ENCODE results near the gene SPDYE3.
"Not testable (repeated sequence)": the region's sequence is repeated elsewhere in the genome, so short reads cannot be mapped to it uniquely, and the experiment has no call there.

The SPDYE3 gene

DNA sequence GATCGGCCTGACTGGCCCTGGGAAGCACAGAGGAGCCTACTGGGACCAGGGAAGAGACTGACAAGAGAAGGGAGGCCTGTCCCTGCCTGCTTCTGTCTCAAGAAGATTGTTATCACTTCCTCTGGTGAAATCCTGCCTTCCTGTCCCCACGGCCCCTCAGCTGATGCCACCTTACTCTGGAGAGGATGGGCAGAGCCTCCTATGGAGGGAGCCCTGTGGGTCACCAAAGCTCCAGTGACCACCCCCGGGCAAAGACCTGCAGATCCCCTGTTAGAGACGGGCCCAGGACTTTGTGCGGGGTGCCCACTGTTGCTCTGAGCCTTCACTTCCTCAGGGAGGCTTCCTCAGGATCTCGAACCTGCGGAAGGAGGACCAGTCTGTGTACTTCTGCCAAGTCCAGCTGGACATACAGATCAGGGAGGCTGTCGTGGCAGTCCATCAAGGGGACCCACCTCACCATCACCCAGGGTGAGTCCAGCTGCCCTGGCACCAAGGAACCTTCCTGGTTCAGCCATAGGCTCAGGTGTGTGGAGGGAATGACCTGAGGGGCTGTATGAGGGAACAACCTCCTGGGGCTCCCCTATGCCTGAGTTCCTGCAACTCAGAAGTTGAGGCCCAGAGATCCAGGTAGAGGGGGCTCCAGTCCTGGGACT is 49.0 kb downstream of the SPDYE3 start:
- no peak for DNase-seq (ENCODE audit: low read depth in 2 of 2)
- TF ChIP-seq, protein P1, sequence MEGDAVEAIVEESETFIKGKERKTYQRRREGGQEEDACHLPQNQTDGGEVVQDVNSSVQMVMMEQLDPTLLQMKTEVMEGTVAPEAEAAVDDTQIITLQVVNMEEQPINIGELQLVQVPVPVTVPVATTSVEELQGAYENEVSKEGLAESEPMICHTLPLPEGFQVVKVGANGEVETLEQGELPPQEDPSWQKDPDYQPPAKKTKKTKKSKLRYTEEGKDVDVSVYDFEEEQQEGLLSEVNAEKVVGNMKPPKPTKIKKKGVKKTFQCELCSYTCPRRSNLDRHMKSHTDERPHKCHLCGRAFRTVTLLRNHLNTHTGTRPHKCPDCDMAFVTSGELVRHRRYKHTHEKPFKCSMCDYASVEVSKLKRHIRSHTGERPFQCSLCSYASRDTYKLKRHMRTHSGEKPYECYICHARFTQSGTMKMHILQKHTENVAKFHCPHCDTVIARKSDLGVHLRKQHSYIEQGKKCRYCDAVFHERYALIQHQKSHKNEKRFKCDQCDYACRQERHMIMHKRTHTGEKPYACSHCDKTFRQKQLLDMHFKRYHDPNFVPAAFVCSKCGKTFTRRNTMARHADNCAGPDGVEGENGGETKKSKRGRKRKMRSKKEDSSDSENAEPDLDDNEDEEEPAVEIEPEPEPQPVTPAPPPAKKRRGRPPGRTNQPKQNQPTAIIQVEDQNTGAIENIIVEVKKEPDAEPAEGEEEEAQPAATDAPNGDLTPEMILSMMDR (IDR thresholded peaks at IDR 0.05; ENCODE audit: low read depth, low read length): no peak
- no peak overlapping the region for H3K4me3 ChIP-seq (replicated peaks in 1 of 2; ENCODE audit: low read depth in 2 of 2, low read length in 2 of 2)

DNA sequence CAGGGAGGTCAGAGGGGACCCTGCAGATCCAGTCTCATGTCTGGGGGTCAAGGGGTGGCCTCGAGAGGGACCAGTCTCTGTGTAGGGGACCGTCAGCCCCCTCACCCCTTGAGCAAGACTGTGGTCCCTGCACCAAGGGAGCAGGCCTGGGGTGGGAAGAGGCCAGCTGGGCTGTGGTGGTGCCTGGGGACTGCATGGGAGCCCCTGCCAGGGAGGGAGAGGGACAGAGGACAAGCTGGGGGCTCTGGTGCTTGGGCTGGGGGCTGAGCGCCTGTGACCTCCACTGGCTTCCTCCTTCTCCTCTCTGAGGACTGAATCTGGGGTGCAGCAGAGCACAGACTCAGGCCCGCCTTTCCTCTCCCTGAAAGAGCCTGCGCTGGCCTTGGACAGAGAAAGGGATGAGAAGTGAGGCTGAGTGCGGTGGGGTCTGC is 49.6 kb downstream of the SPDYE3 start:
- DNase-seq (ENCODE audit: low read depth in 2 of 2): no peak
- TF ChIP-seq, protein P1 (IDR thresholded peaks at IDR 0.05; ENCODE audit: low read depth, low read length): no peak
- no peak overlapping the region for H3K4me3 ChIP-seq (replicated peaks in 1 of 2; ENCODE audit: low read depth in 2 of 2, low read length in 2 of 2)

DNA sequence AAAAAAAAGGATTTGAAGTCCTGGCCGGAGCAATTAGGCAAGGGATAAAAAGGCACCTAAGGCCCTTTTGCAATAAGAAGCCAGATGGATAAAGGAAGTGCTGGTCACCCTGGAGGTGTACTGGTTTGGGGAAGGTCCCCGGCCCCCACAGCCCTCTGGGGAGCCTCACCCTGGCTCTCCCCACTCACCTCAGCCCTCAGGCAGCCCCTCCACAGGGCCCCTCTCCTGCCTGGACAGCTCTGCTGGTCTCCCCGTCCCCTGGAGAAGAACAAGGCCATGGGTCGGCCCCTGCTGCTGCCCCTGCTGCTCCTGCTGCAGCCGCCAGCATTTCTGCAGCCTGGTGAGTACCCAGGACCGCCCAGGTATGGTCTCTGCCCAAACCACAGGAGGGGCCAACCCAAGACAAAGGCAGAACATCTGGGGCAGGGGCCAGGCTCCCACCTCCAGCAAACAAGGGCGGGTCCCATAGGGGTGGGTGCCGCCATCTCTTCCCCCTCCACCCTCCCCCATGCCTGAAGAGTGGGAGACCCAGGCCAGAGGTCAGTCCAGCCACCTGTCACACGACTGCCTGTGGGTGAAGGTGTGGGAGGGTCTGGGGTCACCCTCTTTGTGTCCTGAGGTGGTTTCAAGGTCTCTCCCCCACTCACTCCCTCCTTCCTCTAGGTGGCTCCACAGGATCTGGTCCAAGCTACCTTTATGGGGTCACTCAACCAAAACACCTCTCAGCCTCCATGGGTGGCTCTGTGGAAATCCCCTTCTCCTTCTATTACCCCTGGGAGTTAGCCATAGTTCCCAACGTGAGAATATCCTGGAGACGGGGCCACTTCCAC is 50.7 kb downstream of the SPDYE3 start, which contains the start of gene PILRB:
TSS of gene PILRB (plus strand) at position 91 of the 830 bp plus-strand sequence. CDS start at position 277, 186 bp downstream.
- TF ChIP-seq, protein P1 (IDR thresholded peaks at IDR 0.05; ENCODE audit: low read depth, low read length): peak; percentile 12
- DNase-seq (ENCODE audit: low read depth in 2 of 2): no peak
- no peak within 1 kb of the TSS for H3K4me3 ChIP-seq (replicated peaks in 1 of 2; ENCODE audit: low read depth in 2 of 2, low read length in 2 of 2)

DNA sequence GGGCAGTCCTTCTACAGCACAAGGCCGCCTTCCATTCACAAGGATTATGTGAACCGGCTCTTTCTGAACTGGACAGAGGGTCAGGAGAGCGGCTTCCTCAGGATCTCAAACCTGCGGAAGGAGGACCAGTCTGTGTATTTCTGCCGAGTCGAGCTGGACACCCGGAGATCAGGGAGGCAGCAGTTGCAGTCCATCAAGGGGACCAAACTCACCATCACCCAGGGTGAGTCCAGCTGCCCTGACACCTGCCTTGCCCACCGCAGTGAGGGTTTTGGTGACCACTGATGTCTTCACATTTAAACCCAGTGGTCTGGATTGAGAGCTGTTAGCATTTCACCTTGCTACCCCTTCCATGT is 51.3 kb downstream of the SPDYE3 start:
- no peak overlapping the region for H3K4me3 ChIP-seq (replicated peaks in 1 of 2; ENCODE audit: low read depth in 2 of 2, low read length in 2 of 2)
- TF ChIP-seq, protein P1 (IDR thresholded peaks at IDR 0.05; ENCODE audit: low read depth, low read length): no peak
- no peak for DNase-seq (ENCODE audit: low read depth in 2 of 2)

DNA sequence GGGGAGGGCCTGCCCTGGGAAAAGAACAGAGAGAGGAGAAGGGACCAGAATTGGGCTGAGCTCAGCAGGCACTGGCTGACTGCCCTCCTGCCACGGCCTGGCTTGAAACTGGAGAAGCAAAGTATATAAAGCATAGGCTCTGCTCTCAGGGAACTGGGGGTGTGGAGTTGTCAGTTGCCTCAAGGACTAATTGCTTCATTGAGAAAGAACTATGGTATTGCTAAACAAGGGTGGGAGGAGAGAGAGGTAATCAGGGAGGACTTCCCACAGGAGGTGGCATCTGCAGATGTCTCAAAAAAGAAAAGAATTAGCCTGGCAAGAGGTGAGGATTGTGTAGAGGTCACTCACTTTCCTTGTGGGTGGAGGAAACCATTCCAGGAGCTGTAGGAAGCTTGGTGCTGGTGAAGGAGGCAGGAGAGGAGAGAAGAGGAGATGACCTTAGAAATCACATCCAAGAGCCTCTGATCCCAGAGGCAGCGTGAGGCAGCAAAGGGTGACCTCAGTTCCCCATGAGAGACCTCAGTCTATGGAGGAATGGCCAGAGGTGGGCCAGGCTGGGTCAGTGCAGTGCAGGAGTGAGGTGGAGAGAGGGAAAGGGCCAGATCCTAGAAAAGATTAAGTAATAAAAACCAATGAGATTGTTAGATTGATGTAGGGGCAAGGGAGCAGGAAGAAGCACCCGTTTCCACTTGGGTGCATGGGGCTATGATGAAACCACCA is 52.8 kb downstream of the SPDYE3 start:
- no peak overlapping the region for H3K4me3 ChIP-seq (replicated peaks in 1 of 2; ENCODE audit: low read depth in 2 of 2, low read length in 2 of 2)
- no peak for DNase-seq (ENCODE audit: low read depth in 2 of 2)
- TF ChIP-seq, protein P1 (IDR thresholded peaks at IDR 0.05; ENCODE audit: low read depth, low read length): no peak

DNA sequence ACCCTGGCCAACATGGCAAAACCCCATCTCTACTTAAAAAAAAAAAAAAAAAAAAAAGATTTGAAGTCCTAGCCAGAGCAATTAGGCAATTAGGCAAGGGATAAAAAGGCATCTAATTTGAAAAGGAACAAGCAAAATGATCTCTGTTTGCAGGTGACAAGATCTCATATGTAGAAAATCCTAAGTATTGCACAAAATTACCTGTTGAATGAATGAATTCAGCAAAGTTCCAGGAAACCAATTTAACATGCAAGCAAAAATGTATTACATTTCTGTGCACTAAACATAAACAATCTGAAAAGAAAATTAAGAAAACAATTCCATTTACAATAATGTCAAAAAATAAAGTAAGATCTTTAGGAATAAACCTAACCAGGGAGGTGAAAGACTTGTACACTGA is 55.6 kb downstream of the SPDYE3 start:
- no peak overlapping the region for H3K4me3 ChIP-seq (replicated peaks in 1 of 2; ENCODE audit: low read depth in 2 of 2, low read length in 2 of 2)
- TF ChIP-seq, protein P1 (IDR thresholded peaks at IDR 0.05; ENCODE audit: low read depth, low read length): no peak
- DNase-seq (ENCODE audit: low read depth in 2 of 2): no peak

DNA sequence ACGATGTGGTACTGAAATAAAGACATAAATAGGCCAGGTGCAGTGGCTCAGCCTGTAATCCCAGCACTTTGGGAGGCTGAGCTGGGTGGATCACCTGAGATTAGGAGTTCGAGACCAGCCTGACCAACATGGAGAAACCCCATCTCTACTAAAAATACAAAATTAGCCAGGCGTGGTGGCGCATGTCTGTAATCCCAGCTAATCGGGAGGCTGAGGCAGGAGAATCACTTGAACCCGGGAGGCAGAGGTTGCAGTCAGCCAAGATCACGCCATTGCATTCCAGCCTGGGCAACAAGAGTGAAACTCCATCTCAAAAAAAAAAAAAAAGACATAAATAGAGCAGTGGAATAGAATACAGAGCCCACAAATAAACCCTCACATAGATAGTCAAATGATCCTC is 56.3 kb downstream of the SPDYE3 start:
- H3K4me3 ChIP-seq (replicated peaks in 1 of 2; ENCODE audit: low read depth in 2 of 2, low read length in 2 of 2); DNase-seq (ENCODE audit: low read depth in 2 of 2): not testable (repeated sequence)
